Body of pancreas (tissue), 4 donors: Measurements from ENCODE around the gene POLE4. TPM values are rescaled to one million over a fixed set of nuclear protein-coding genes. Genes with fewer than 3 reads are reported as not detected.

Experiments
- ATAC-seq: fragments of 150-250 bp; one replicate; pipeline ENCODE4 v1.9.1; 2016
- DNase-seq, 4 donors: peaks; one replicate each; pipeline ENCODE4 v3.0.0-alpha.2; 2019
- H3K27ac ChIP-seq, 4 donors: fragments of 200-600 bp; sonication (generic); 1 replicate in 3 of 4; 2 replicates in 1 of 4; pipeline versions ENCODE4 v1.5.1 to v1.6.1; 2016 to 2019; ENCODE audit warnings: mild to moderate bottlenecking in 1 of 4, mixed read lengths in 1 of 4, moderate library complexity in 1 of 4
- H3K27me3 ChIP-seq, 2 donors: fragments of 200-600 bp; sonication (generic); one replicate each; pipeline ENCODE4 v1.6.0; 2016; ENCODE audit warnings: mild to moderate bottlenecking in 1 of 2
- H3K36me3 ChIP-seq, 2 donors: fragments of 200-600 bp; sonication (generic); replicated peaks in 1 of 2; 2 replicates each; pipeline ENCODE4 v1.5.1; 2016; ENCODE audit warnings: low read depth in 2 of 2; ENCODE audit not compliant: insufficient read depth in 1 of 2
- H3K4me1 ChIP-seq: fragments of 200-600 bp; sonication (generic); one replicate; pipeline ENCODE4 v1.6.0; 2016
- H3K4me3 ChIP-seq, 2 donors: fragments of 200-600 bp; sonication (generic); 1 replicate in 1 of 2; 2 replicates in 1 of 2; pipeline ENCODE4 v1.5.1; 2016 to 2019
- H3K9me3 ChIP-seq, 3 donors: fragments of 200-600 bp; sonication (generic); 1 replicate in 2 of 3; 2 replicates in 1 of 3; pipeline ENCODE4 v1.5.1; 2016
- POLR2A ChIP-seq, 3 donors: fragments of 450-650 bp; IDR thresholded peaks; one replicate each; pipeline ENCODE4 v1.6.1; 2016; ENCODE audit warnings: antibody characterized with exemption in 3 of 3, mild to moderate bottlenecking in 2 of 3
- WGBS, 2 donors: methylation state at CpG; one replicate each; pipeline ENCODE4 v1.1.5; 2017; 5-methylcytosine and 5-hydroxymethylcytosine counted together
- intact Hi-C: fragments of 100-400 bp; cut with DNase I; formaldehyde crosslinking; loops from one replicate; pipeline ENCODE4 v1.15.1; 2023
- total RNA-seq, 2 donors: library from RNA; depleted of rRNA; stranded (reverse); fragments of >200 nt; gene quantifications; one replicate each; pipeline ENCODE4 v1.1.0, GENCODE V29; 2016
- TF ChIP-seq, protein P1 (sequence below), 7 experiments: fragments of 450-650 bp in 4 of 7; fragments of 200-600 bp in 3 of 7; sonication (generic) in 3 of 7; IDR thresholded peaks; one replicate each; pipeline ENCODE4 v1.5.1; 2016 to 2019; ENCODE audit warnings: antibody characterized with exemption in 7 of 7

POLE4 gene
- total RNA-seq, 2 donors from 2014 or later: 15.2 to 15.8 TPM

DNA sequence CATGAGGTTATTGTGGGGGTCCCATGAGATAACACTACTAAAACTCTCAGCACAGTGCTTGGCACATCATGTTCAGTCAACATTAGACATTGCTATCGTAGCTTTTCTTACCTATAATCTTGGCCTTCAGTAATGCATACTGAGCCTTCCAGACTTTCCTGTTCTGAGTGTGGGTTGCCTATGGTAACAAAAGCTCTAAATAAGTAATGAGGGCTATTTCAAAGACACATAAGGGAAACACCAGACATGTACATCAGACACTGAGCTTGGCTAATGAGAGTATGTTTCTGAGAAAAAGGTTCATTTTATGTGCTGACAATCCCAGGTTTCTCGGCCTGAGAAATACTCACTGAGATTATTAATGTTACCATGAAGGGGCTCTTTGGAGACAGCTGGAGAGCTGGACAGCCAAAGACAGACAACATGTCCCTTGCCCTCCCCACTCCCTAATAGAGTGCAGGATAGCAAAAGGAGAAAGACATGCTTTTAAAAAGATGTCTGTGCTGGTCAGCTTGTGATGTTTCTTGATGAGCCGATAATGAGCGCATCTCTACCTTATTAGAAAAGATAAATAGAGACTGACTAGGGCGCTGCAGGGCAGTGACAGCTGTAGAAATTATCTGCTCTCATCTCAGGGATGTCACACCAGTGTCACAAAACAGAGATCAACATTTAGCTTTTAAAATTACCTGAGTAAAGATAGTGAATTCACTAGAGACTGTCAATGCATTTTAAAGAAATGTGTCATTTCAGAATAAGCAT, 25.4 kb downstream of the POLE4 start:
- Histone ChIP-seq H3K9me3 (no peaks in the 10 kb centered on the region), H3K27me3 (no peaks in the 10 kb centered on the region), H3K27ac (no peak overlapping the region), H3K36me3 (no peaks in the 10 kb centered on the region), H3K4me1 (no peaks in the 10 kb centered on the region), H3K4me3 (no peak overlapping the region)
- WGBS, 2 donors: 85 to 92% methylated on average over 5 of the region's 5 CpGs
- DNase-seq: no peak
- TF ChIP-seq, protein P1, sequence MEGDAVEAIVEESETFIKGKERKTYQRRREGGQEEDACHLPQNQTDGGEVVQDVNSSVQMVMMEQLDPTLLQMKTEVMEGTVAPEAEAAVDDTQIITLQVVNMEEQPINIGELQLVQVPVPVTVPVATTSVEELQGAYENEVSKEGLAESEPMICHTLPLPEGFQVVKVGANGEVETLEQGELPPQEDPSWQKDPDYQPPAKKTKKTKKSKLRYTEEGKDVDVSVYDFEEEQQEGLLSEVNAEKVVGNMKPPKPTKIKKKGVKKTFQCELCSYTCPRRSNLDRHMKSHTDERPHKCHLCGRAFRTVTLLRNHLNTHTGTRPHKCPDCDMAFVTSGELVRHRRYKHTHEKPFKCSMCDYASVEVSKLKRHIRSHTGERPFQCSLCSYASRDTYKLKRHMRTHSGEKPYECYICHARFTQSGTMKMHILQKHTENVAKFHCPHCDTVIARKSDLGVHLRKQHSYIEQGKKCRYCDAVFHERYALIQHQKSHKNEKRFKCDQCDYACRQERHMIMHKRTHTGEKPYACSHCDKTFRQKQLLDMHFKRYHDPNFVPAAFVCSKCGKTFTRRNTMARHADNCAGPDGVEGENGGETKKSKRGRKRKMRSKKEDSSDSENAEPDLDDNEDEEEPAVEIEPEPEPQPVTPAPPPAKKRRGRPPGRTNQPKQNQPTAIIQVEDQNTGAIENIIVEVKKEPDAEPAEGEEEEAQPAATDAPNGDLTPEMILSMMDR (IDR thresholded peaks at IDR 0.05): no peak
- no peak for TF ChIP-seq POLR2A (IDR thresholded peaks at IDR 0.05)
- intact Hi-C loops: no loop called here
- ATAC-seq: no peak

- DNase-seq: no peak
- TF ChIP-seq POLR2A (IDR thresholded peaks at IDR 0.05): no peak
- TF ChIP-seq, protein P1 (IDR thresholded peaks at IDR 0.05): no peak
- WGBS, 2 donors: 68 to 83% methylated on average over 3 of the region's 3 CpGs
- Histone ChIP-seq H3K27ac (no peak overlapping the region), H3K27me3 (no peaks in the 10 kb centered on the region), H3K36me3 (no peaks in the 10 kb centered on the region), H3K4me3 (no peak overlapping the region), H3K4me1 (no peaks in the 10 kb centered on the region), H3K9me3 (no peaks in the 10 kb centered on the region)
- intact Hi-C loops: no loop called here
- no peak for ATAC-seq
Observed at GRCh38 chr2:74984947-74985637, 26.6 kb downstream of the POLE4 start.

DNA sequence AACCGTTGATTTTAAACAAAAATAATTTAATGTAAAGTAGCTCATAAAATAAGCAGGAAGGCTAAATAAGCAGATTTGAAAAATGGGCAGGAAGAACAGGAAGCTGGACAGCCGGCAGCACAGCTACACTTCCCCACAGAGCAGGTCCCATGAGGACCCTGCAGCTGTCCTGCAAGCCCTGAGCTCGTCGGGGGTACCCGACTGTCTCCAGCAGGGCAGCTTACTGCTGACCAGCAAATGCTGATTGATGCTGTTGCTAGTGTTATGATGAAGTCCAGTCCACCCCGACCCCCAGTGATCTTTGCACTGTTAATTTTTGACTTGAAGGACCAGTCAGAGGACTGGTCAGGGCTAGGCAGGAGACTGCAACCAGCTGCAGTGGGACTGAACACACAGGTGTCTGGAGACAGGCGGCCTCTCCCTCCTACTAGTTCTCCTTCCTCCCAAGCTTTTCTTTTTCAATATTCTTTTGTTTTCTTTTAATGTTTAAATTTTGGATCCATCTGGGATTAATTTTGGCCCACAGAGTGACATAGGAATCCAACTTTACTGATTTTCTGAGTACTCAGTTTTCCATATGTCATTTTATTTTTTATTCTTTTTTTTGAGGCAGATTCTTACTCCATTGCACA, 27.7 kb downstream of the POLE4 start:
- intact Hi-C loops: no loop called here
- 52 to 80% methylated on average over 6 to 7 of the region's 7 CpGs for WGBS, 2 donors

DNA sequence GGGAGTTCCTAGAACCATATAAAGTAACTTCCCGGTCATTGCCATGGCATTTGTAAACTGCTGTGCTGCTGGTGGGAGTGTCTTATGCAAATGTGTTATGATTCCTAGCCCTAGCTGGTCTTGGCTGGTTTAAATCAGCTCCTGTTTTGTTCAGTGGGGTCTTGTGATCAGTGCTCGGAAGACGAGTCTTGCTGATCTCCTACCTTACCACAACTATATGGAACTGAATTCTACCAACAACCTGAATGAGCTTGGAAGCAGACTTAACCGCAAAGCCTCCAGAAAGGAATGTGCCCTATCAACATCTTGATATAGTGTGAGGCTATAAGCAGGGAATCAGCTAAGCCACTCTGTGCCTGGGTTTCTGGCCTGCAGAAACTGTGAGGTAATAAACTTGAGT, 33.5 kb downstream of the POLE4 start:
- no peak overlapping the region for H3K4me3 ChIP-seq

More for the DNA sequence above, 27.7 kb downstream of the POLE4 start:
- Histone ChIP-seq H3K27me3 (no peaks in the 10 kb centered on the region), H3K4me1 (no peaks in the 10 kb centered on the region), H3K36me3 (no peaks in the 10 kb centered on the region), H3K4me3 (no peak overlapping the region), H3K9me3 (no peaks in the 10 kb centered on the region), H3K27ac (no peak overlapping the region)
- ATAC-seq (no peak), DNase-seq (no peak)
- TF ChIP-seq POLR2A (IDR thresholded peaks at IDR 0.05): no peak
- TF ChIP-seq, protein P1 (IDR thresholded peaks at IDR 0.05): no peak

More for the DNA sequence above, 33.5 kb downstream of the POLE4 start:
- Histone ChIP-seq H3K9me3 (no peaks in the 10 kb centered on the region), H3K36me3 (no peaks in the 10 kb centered on the region), H3K27ac (no peak overlapping the region), H3K4me1 (no peaks in the 10 kb centered on the region), H3K27me3 (no peaks in the 10 kb centered on the region)
- intact Hi-C loops: no loop called here
- no peak for TF ChIP-seq POLR2A (IDR thresholded peaks at IDR 0.05)
- TF ChIP-seq, protein P1 (IDR thresholded peaks at IDR 0.05): no peak
- DNase-seq (no peak), ATAC-seq (no peak)
- 77 to 81% methylated on average over 4 of the region's 4 CpGs for WGBS, 2 donors
